SK-N-MC (cell line): ENCODE measurements around the gene EVI2B.

Experiments used
- EZH2 ChIP-seq: fragments of 200-600 bp; sonication (generic); IDR thresholded peaks from one replicate; pipeline ENCODE4 v1.6.1; 2017; ENCODE audit warnings: antibody characterized with exemption
- FOXP2 ChIP-seq: optimal IDR thresholded peaks from 2 replicates; pipeline ENCODE3; 2011; ENCODE audit warnings: mild to moderate bottlenecking, moderate library complexity; ENCODE audit not compliant: insufficient read depth; ENCODE audit errors: extremely low read length, control extremely low read depth
- POLR2AphosphoS5 ChIP-seq: IDR thresholded peaks from 2 replicates; pipeline ENCODE4 v1.6.1; 2012; ENCODE audit warnings: mild to moderate bottlenecking, low read depth, low read length, borderline replicate concordance

DNA sequence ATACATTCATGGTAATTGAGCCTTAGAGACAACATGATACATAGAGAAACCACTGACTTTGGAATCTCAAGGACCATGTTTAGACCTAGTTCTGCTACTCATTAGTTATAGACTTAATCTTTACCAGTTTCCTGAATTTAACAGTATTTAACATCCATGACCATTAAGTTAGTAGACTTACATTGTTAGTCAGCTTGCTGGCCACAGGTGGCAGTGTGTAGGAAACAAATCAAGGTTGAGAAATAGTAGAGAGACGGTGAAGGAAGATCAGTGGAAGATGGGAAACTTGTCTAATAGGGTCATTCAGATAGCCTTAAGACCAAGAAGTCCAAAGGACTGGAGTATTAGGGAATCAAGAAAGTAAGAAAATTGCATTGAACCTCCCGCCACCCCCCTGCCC, 47.8 kb downstream of the EVI2B start:
- no peak for TF ChIP-seq EZH2
- TF ChIP-seq POLR2AphosphoS5, result no peak
- no peak for TF ChIP-seq FOXP2
